ENCODE results near the gene JAKMIP1. TPM values are rescaled to one million over a fixed set of nuclear protein-coding genes. Genes with fewer than 3 reads are reported as not detected.
A peak's percentile ranks its signal among the peaks of the same experiment; 100 is the strongest.
"Not testable (repeated sequence)": the region's sequence is repeated elsewhere in the genome, so short reads cannot be mapped to it uniquely, and the experiment has no call there.

The JAKMIP1 gene
- total RNA-seq, 3 donors from 2014 or later = 0.66 to 0.88 (median 0.80) TPM

GRCh38 chr4:5998333-5998936 lies 201.9 kb downstream of the JAKMIP1 start:
- intact Hi-C loops (cut with DNase I; ENCODE audit: low total_unique reads) = no loop called here
- DNase-seq (ENCODE audit: low spot score in 2 of 2) = peak in 1 of 2 donors; percentile 28
- H3K27ac ChIP-seq = no peak overlapping the region
- TF ChIP-seq POLR2AphosphoS5 (IDR thresholded peaks at IDR 0.05) (no peak), POLR2A (IDR thresholded peaks at IDR 0.05) (no peak)
- TF ChIP-seq, protein P1, sequence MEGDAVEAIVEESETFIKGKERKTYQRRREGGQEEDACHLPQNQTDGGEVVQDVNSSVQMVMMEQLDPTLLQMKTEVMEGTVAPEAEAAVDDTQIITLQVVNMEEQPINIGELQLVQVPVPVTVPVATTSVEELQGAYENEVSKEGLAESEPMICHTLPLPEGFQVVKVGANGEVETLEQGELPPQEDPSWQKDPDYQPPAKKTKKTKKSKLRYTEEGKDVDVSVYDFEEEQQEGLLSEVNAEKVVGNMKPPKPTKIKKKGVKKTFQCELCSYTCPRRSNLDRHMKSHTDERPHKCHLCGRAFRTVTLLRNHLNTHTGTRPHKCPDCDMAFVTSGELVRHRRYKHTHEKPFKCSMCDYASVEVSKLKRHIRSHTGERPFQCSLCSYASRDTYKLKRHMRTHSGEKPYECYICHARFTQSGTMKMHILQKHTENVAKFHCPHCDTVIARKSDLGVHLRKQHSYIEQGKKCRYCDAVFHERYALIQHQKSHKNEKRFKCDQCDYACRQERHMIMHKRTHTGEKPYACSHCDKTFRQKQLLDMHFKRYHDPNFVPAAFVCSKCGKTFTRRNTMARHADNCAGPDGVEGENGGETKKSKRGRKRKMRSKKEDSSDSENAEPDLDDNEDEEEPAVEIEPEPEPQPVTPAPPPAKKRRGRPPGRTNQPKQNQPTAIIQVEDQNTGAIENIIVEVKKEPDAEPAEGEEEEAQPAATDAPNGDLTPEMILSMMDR (IDR thresholded peaks at IDR 0.05) = peak in 2 of 3 donors; percentile 65 to 75
- peaks cover 0 to 31% of the 10 kb centered on the region in 2 donors for H3K27me3 ChIP-seq
- no peak overlapping the region for H3K4me3 ChIP-seq
- H3K4me1 ChIP-seq = no peaks in the 10 kb centered on the region
- H3K36me3 ChIP-seq = no peaks in the 10 kb centered on the region
- no peaks in the 10 kb centered on the region for H3K9me3 ChIP-seq

DNA sequence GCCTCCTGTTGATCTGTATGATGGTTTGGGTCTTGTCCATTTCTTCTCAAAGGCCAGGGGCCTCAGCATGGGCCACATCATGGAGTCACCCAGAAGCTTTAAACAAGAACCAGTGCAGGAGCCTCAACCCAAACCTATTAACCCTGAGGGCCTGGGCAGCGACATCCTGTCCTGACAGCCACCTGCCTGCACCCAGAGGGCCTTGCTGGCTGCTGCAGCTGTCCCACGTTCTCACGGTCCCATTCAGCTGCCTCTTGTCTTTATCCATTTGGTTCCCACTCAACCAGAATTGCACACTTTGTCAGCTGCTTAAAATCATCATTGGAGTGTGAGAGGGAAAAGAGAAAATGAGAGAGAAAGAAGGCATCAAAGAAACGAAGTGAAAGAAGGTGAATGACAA lies 203.7 kb downstream of the JAKMIP1 start:
- no peak for TF ChIP-seq POLR2A (IDR thresholded peaks at IDR 0.05)
- TF ChIP-seq, protein P1 (IDR thresholded peaks at IDR 0.05) = no peak
- no peak for TF ChIP-seq POLR2AphosphoS5 (IDR thresholded peaks at IDR 0.05)
- intact Hi-C loops (cut with DNase I; ENCODE audit: low total_unique reads) = no loop called here
- no peaks in the 10 kb centered on the region for H3K4me1 ChIP-seq
- H3K4me3 ChIP-seq = no peak overlapping the region
- H3K36me3 ChIP-seq = no peaks in the 10 kb centered on the region
- H3K27me3 ChIP-seq = peaks cover 0 to 43% of the 10 kb centered on the region in 2 donors
- no peak overlapping the region for H3K27ac ChIP-seq
- H3K9me3 ChIP-seq = no peaks in the 10 kb centered on the region
- no peak for DNase-seq (ENCODE audit: low spot score in 2 of 2)

DNA sequence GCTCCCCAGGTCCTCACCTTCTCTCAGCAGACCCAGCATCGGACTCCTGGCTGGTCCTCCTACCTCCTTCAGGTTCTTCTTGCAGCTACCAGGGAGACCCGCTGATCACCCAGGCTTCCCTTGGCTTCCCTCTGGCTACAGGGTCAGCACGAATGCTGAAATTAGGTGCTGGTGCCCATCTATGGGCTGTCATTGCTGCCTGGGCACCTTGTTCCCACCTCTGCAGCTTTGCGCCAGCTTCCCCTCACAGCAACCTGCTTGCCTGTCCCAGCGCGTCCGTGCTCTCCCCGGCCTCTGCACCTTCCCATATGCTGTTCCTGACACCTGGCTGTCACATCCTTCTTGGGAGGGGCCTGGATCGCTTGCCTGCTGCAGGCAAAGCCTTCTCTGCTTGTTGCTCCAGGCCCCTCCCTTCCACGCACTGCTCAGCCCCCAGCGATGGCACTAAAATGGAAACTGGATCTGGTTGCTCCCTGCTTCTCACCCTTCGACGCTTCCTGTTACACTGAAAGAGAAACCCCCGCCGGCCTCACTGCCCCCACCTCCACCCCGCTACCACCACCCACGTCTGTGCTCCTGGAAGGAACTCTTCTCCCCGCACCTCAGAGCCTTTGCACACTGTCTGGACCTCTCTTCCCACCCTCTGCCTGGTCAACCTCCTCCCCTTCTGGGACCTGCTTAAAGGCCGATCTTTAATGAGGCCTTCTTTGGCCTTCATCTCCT lies 204.3 kb downstream of the JAKMIP1 start:
- H3K9me3 ChIP-seq = no peaks in the 10 kb centered on the region
- peaks cover 0 to 49% of the 10 kb centered on the region in 2 donors for H3K27me3 ChIP-seq
- no peaks in the 10 kb centered on the region for H3K4me1 ChIP-seq
- no peak overlapping the region for H3K27ac ChIP-seq
- intact Hi-C loops (cut with DNase I; ENCODE audit: low total_unique reads) = no loop called here
- TF ChIP-seq POLR2A (IDR thresholded peaks at IDR 0.05) (no peak), POLR2AphosphoS5 (IDR thresholded peaks at IDR 0.05) (no peak)
- TF ChIP-seq, protein P1 (IDR thresholded peaks at IDR 0.05) = no peak
- H3K36me3 ChIP-seq = no peaks in the 10 kb centered on the region
- no peak overlapping the region for H3K4me3 ChIP-seq
- no peak for DNase-seq (ENCODE audit: low spot score in 2 of 2)

- DNase-seq (ENCODE audit: low spot score in 2 of 2) = no peak
- Histone ChIP-seq H3K27me3 (peaks cover 0 to 56% of the 10 kb centered on the region in 2 donors), H3K27ac (no peak overlapping the region), H3K4me3 (no peak overlapping the region), H3K36me3 (no peaks in the 10 kb centered on the region), H3K9me3 (no peaks in the 10 kb centered on the region), H3K4me1 (no peaks in the 10 kb centered on the region)
- TF ChIP-seq, protein P1 (IDR thresholded peaks at IDR 0.05) = no peak
- intact Hi-C loops (cut with DNase I; ENCODE audit: low total_unique reads) = no loop called here
Observed at GRCh38 chr4:5993876-5994811, 206.2 kb downstream of the JAKMIP1 start.

DNA sequence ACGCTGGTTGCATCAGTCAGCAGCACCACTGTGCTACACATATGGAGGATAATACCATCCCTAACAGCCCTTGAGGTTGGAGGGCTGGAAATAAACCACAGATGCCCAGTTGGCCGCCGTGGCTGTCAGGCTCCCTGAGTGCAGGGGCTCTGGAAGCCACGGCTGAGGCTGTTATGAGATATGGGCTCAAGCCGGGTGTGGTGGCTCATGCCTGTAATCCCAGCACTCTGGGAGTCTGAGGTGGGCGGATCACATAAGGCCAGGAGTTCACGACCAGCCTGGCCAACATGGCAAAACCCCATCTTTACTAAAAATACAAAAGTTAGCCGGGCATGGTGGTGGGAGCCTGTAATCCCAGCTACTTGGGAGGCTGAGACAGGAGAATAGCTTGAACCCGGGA lies 207.0 kb downstream of the JAKMIP1 start:
- H3K4me1 ChIP-seq; intact Hi-C loops (cut with DNase I; ENCODE audit: low total_unique reads); H3K36me3 ChIP-seq; H3K4me3 ChIP-seq; H3K27ac ChIP-seq; H3K9me3 ChIP-seq: not testable (repeated sequence)
- peak in 1 of 2 donors; percentile 27 for DNase-seq (ENCODE audit: low spot score in 2 of 2)
- peaks cover 0 to 49% of the 10 kb centered on the region in 2 donors for H3K27me3 ChIP-seq

Data from breast epithelium (tissue), 4 donors.